Suprapubic skin (tissue), 3 donors: ENCODE measurements around the gene UBE4B.

Source experiments
- CTCF ChIP-seq, 2 donors: fragments of 200-600 bp in 1 of 2; fragments of 450-650 bp in 1 of 2; sonication (generic) in 1 of 2; IDR thresholded peaks; one replicate each; pipeline ENCODE4 v1.5.1; 2016 to 2019; ENCODE audit warnings: antibody characterized with exemption in 2 of 2, mild to moderate bottlenecking in 1 of 2, moderate library complexity in 1 of 2
- POLR2A ChIP-seq, 2 donors: fragments of 450-650 bp; IDR thresholded peaks; one replicate each; pipeline ENCODE4 v1.6.1; 2017; ENCODE audit warnings: antibody characterized with exemption in 2 of 2, mild to moderate bottlenecking in 2 of 2, moderate library complexity in 2 of 2

- TF ChIP-seq POLR2A (IDR thresholded peaks at IDR 0.05) (no peak), CTCF (IDR thresholded peaks at IDR 0.05) (no peak)
These were observed 162.8 kb downstream of the UBE4B start for GRCh38 chr1:10195570-10195969.
